Measurements from ENCODE around the gene RNF167.

The RNF167 gene

GRCh38 chr17:4940555-4941318, 669 bp downstream of the RNF167 start:
- DNase-seq: no peak

- peak; percentile 55 for DNase-seq
Observed at GRCh38 chr17:4941319-4941610, 1.2 kb downstream of the RNF167 start.

GRCh38 chr17:4942760-4943508, 2.9 kb downstream of the RNF167 start:
- no peak for DNase-seq

- peak; percentile 84 for DNase-seq
Observed at GRCh38 chr17:4944163-4944553, 4.1 kb downstream of the RNF167 start.

- DNase-seq: no peak
Observed at GRCh38 chr17:4944554-4945175, 4.6 kb downstream of the RNF167 start.

GRCh38 chr17:4945176-4945943, 5.3 kb downstream of the RNF167 start:
- DNase-seq: peak; percentile 92

GRCh38 chr17:4945944-4946280, 5.8 kb downstream of the RNF167 start:
- no peak for DNase-seq

GRCh38 chr17:4946312-4946976, 6.4 kb downstream of the RNF167 start:
- DNase-seq: peak; percentile 59

GRCh38 chr17:4947010-4947410, 6.9 kb downstream of the RNF167 start:
- DNase-seq: peak; percentile 78

- DNase-seq: peak; percentile 86
Observed at GRCh38 chr17:4947411-4948165, 7.5 kb downstream of the RNF167 start.

GRCh38 chr17:4948166-4948930, 8.3 kb downstream of the RNF167 start, which contains the start of gene PFN1:
PFN1 (minus strand) TSS chr17:4948530; CDS start chr17:4948394, 136 bp downstream.
- DNase-seq: peak; percentile 98

GRCh38 chr17:4948931-4949320, 8.9 kb downstream of the RNF167 start:
- peak; percentile 97 for DNase-seq

GRCh38 chr17:4949321-4950074, 9.4 kb downstream of the RNF167 start:
- DNase-seq: peak; percentile 94

- DNase-seq: peak; percentile 90
Observed at GRCh38 chr17:4950075-4950745, 10.1 kb downstream of the RNF167 start.

- peak; percentile 74 for DNase-seq
Observed at GRCh38 chr17:4950746-4951204, 10.7 kb downstream of the RNF167 start, which contains the start of gene ENO3. ENO3 (plus strand) TSS chr17:4951119; CDS start chr17:4951830, 711 bp downstream.

GRCh38 chr17:4951486-4951885, 11.4 kb downstream of the RNF167 start:
- DNase-seq: peak; percentile 33

GRCh38 chr17:4953451-4953961, 13.4 kb downstream of the RNF167 start:
- DNase-seq: no peak

- DNase-seq: no peak
Observed at GRCh38 chr17:4955091-4955490, 15.0 kb downstream of the RNF167 start.

GRCh38 chr17:4956493-4957061, 16.5 kb downstream of the RNF167 start:
- peak; percentile 70 for DNase-seq
